Testis (tissue), 3 donors: Measurements from ENCODE around the gene RPA3. TPM values are rescaled to one million over a fixed set of nuclear protein-coding genes. Genes with fewer than 3 reads are reported as not detected.

Experiments used
- DNase-seq: peaks from one replicate; pipeline ENCODE4 v3.0.0-alpha.2; 2019
- H3K27ac ChIP-seq, 2 donors: fragments of 200-600 bp; sonication (generic); one replicate each; pipeline ENCODE4 v1.5.1; 2019
- H3K27me3 ChIP-seq: fragments of 200-600 bp; sonication (generic); one replicate; pipeline ENCODE4 v1.5.1; 2019
- H3K36me3 ChIP-seq: fragments of 200-600 bp; sonication (generic); one replicate; pipeline ENCODE4 v1.5.1; 2017; ENCODE audit warnings: low read depth; ENCODE audit errors: missing control alignments
- H3K4me1 ChIP-seq: fragments of 200-600 bp; sonication (generic); one replicate; pipeline ENCODE4 v1.5.1; 2019
- H3K4me3 ChIP-seq, 2 donors: fragments of 200-600 bp; sonication (generic); one replicate each; pipeline ENCODE4 v1.5.1; 2017 to 2019
- H3K9me3 ChIP-seq: fragments of 200-600 bp; sonication (generic); one replicate; pipeline ENCODE4 v1.5.1; 2017
- CTCF ChIP-seq, 3 experiments: fragments of 450-650 bp in 2 of 3; fragments of 200-600 bp in 1 of 3; sonication (generic) in 1 of 3; IDR thresholded peaks; one replicate each; pipeline ENCODE4 v1.5.1; 2016 to 2019; ENCODE audit warnings: antibody characterized with exemption in 3 of 3, mild to moderate bottlenecking in 2 of 3, moderate library complexity in 1 of 3
- POLR2A ChIP-seq: fragments of 450-650 bp; IDR thresholded peaks from one replicate; pipeline ENCODE4 v1.6.1; 2017; ENCODE audit warnings: antibody characterized with exemption, mild to moderate bottlenecking, moderate library complexity
- WGBS, 2 donors: methylation state at CpG; one replicate each; pipeline ENCODE4 v1.1.5; 2018; 5-methylcytosine and 5-hydroxymethylcytosine counted together
- intact Hi-C: fragments of 100-400 bp; cut with DNase I; formaldehyde crosslinking; loops from one replicate; pipeline ENCODE4 v1.15.1; 2023; ENCODE audit warnings: low total_unique reads
- polyA plus RNA-seq: library from polyadenylated mRNA; stranded (reverse); fragments of 350-450 nt; fragmentation: Illumina TruSeq; extraction: RNeasy Lipid Tissue Mini Kit (QIAGEN cat#74804); gene quantifications from one replicate; pipeline ENCODE4 v1.2.3, GENCODE V29; 2014; ENCODE audit warnings: low read depth, low replicate concordance; ENCODE audit not compliant: insufficient read depth
- total RNA-seq, 2 donors: library from RNA; depleted of rRNA; stranded (reverse); fragments of >200 nt; gene quantifications; one replicate each; pipeline ENCODE4 v1.2.3, GENCODE V29; 2016

The RPA3 gene
- total and polyA plus RNA-seq, 3 donors from 2014 or later = 25.8 to 48.7 (median 40.6) TPM

- Histone ChIP-seq H3K27me3 (no peaks in the 10 kb centered on the region), H3K36me3 (no peaks in the 10 kb centered on the region), H3K4me3 (peak overlapping the region in 1 of 2 donors; percentile 13), H3K4me1 (no peaks in the 10 kb centered on the region), H3K27ac (peak overlapping the region in 1 of 2 donors; percentile 65), H3K9me3 (no peaks in the 10 kb centered on the region)
- intact Hi-C loops = no loop called here
- no peak for DNase-seq
- 44 to 48% methylated on average over 9 of the region's 9 CpGs for WGBS, 2 donors
- TF ChIP-seq POLR2A = no peak
- no peak for TF ChIP-seq CTCF (IDR thresholded peaks at IDR 0.05)
These were observed 43.8 kb upstream of the RPA3 start for GRCh38 chr7:7761974-7762779.

GRCh38 chr7:7761340-7761973 lies 43.0 kb upstream of the RPA3 start:
- WGBS, 2 donors = 56 to 61% methylated on average over 5 of the region's 5 CpGs
- no peak for TF ChIP-seq POLR2A
- peak in 1 of 3 experiments; percentile 9 for TF ChIP-seq CTCF (IDR thresholded peaks at IDR 0.05)
- Histone ChIP-seq H3K4me1 (no peaks in the 10 kb centered on the region), H3K4me3 (peak overlapping the region in 1 of 2 donors; percentile 13), H3K27ac (peak overlapping the region in 1 of 2 donors; percentile 65), H3K9me3 (no peaks in the 10 kb centered on the region), H3K36me3 (no peaks in the 10 kb centered on the region), H3K27me3 (no peaks in the 10 kb centered on the region)
- intact Hi-C loops = no loop called here
- no peak for DNase-seq

GRCh38 chr7:7757576-7757975 lies 39.2 kb upstream of the RPA3 start:
- no peaks in the 10 kb centered on the region for H3K36me3 ChIP-seq
- H3K27me3 ChIP-seq = no peaks in the 10 kb centered on the region
- no peaks in the 10 kb centered on the region for H3K9me3 ChIP-seq
- 84% methylated on average over 4 of the region's 4 CpGs for WGBS, 2 donors
- H3K4me3 ChIP-seq = no peak overlapping the region
- no peak for TF ChIP-seq POLR2A
- no peak for TF ChIP-seq CTCF (IDR thresholded peaks at IDR 0.05)
- H3K27ac ChIP-seq = no peak overlapping the region
- H3K4me1 ChIP-seq = no peaks in the 10 kb centered on the region
- intact Hi-C loops = no loop called here
- no peak for DNase-seq

GRCh38 chr7:7756577-7756976 lies 38.2 kb upstream of the RPA3 start:
- H3K27ac ChIP-seq = no peak overlapping the region
- no peaks in the 10 kb centered on the region for H3K9me3 ChIP-seq
- no peaks in the 10 kb centered on the region for H3K36me3 ChIP-seq
- TF ChIP-seq CTCF (IDR thresholded peaks at IDR 0.05) (no peak), POLR2A (no peak)
- no peaks in the 10 kb centered on the region for H3K27me3 ChIP-seq
- DNase-seq = no peak
- H3K4me1 ChIP-seq = no peaks in the 10 kb centered on the region
- H3K4me3 ChIP-seq = no peak overlapping the region
- WGBS, 2 donors = 84 to 91% methylated on average over 3 of the region's 3 CpGs
- intact Hi-C loops = no loop called here
